BJ (cell line): ENCODE data around the gene AMFR. TPM values are rescaled to one million over a fixed set of nuclear protein-coding genes. Genes with fewer than 3 reads are reported as not detected.

Experiments
- CTCF ChIA-PET: fragments of 350-600 bp; formaldehyde crosslinking; extraction: SDS; loops from one replicate; lab custom pipeline; 2021; ENCODE audit warnings: antibody characterized with exemption, inconsistent platforms; lab: Yijun Ruan, JAX
- POLR2A ChIA-PET: fragments of 300-600 bp; sonication (Branson Sonifier 250); formaldehyde crosslinking; extraction: SDS; loops from one replicate; lab custom pipeline; 2021; ENCODE audit warnings: antibody characterized with exemption; lab: Charles Lee
- DNase-seq: peaks from one replicate; pipeline ENCODE4 v3.0.0-alpha.2; 2011; ENCODE audit warnings: low read depth
- H3K27me3 ChIP-seq: 2 replicates; pipeline ENCODE4 v1.6.0; 2011; ENCODE audit warnings: low read length; ENCODE audit not compliant: control insufficient read depth, insufficient read depth
- H3K36me3 ChIP-seq: 2 replicates; pipeline ENCODE4 v1.5.1; 2011; ENCODE audit warnings: low read length; ENCODE audit not compliant: control insufficient read depth, insufficient read depth
- H3K4me3 ChIP-seq: 2 replicates; pipeline ENCODE4 v1.5.1; 2011; ENCODE audit warnings: low read depth, mild to moderate bottlenecking, control low read depth, low read length
- CTCF ChIP-seq: IDR thresholded peaks from 2 replicates; pipeline ENCODE4 v1.5.1; 2011; ENCODE audit warnings: low read depth, mild to moderate bottlenecking, control low read depth, inconsistent platforms, low read length, moderate library complexity; ENCODE audit not compliant: insufficient read depth
- polyA plus RNA-seq: library from polyadenylated mRNA; depleted of rRNA; stranded (reverse); fragments of >200 nt; gene quantifications from 2 replicates; pipeline ENCODE4 v1.2.3, GENCODE V29; 2011

Gene AMFR
- polyA plus RNA-seq, 1 experiment: 130 TPM

GRCh38 chr16:56360117-56361008, 65.0 kb downstream of the AMFR start:
- H3K36me3 ChIP-seq: peaks cover 24% of the 10 kb centered on the region
- no peak overlapping the region for H3K4me3 ChIP-seq
- no peak for DNase-seq
- POLR2A ChIA-PET: no interaction called here
- no peak for TF ChIP-seq CTCF
- CTCF ChIA-PET: no interaction called here
- H3K27me3 ChIP-seq: no peaks in the 10 kb centered on the region

- no peak for TF ChIP-seq CTCF
- no peak overlapping the region for H3K4me3 ChIP-seq
Observed at GRCh38 chr16:56357765-56358322, 67.5 kb downstream of the AMFR start.

GRCh38 chr16:56357241-56357764, 68.0 kb downstream of the AMFR start:
- DNase-seq: no peak
- TF ChIP-seq CTCF: no peak
- ChIA-PET CTCF (interaction anchor here (1.5 to 2.1 kb wide), 3 partner anchors 10 to 31 kb away, joined by 5 to 32 read pairs (median 7); no protein-coding TSS in a partner anchor), POLR2A (no interaction called here)
- Histone ChIP-seq H3K27me3 (no peaks in the 10 kb centered on the region), H3K36me3 (peaks cover 7% of the 10 kb centered on the region), H3K4me3 (peak overlapping the region; percentile 34)

More at GRCh38 chr16:56357765-56358322, 67.5 kb downstream of the AMFR start:
- POLR2A ChIA-PET: no interaction called here
- CTCF ChIA-PET: interaction anchor here (1.5 to 2.1 kb wide), 2 partner anchors 9 to 17 kb away, joined by 5 to 32 read pairs; no protein-coding TSS in a partner anchor
- DNase-seq: no peak
- Histone ChIP-seq H3K27me3 (no peaks in the 10 kb centered on the region), H3K36me3 (peaks cover 11% of the 10 kb centered on the region)

GRCh38 chr16:56356276-56357240, 68.8 kb downstream of the AMFR start:
- Histone ChIP-seq H3K27me3 (no peaks in the 10 kb centered on the region), H3K36me3 (peaks cover 3% of the 10 kb centered on the region), H3K4me3 (peak overlapping the region; percentile 34)
- ChIA-PET CTCF (interaction anchor here (0.6 to 2.1 kb wide), 15 partner anchors 10 to 412 kb away, joined by 3 to 32 read pairs (median 7); no protein-coding TSS in a partner anchor), POLR2A (no interaction called here)
- TF ChIP-seq CTCF: peak; percentile 96
- DNase-seq: no peak
